Measurements from ENCODE around the gene SPACA1.

The SPACA1 gene

DNA sequence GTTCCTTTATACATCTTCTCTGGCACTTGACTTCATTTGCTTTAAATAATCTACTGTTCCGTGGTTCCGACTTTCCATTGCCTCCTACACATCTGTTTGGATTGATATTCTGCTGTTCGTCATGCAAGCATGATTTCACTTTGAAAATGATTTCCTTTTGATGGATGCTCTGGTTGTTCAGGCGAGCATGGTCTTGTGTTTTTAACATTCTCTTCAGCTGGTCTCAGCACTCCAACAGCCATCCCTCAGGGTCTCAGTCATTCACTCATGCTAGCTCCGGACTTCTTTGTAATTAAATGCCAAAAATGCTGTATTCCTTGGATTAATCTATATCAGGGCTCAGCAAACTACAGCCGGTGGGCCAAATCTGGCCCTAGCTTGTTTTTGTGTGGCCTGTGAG, 27.2 kb upstream of the SPACA1 start:
- TF ChIP-seq ZNF518A (tag by site-specific recombination; conservative IDR thresholded peaks at IDR 0.05; ENCODE audit: low read depth) (no peak), ZNF623 (tag by site-specific recombination; IDR thresholded peaks at IDR 0.05) (no peak)
- TF ChIP-seq, protein P1, sequence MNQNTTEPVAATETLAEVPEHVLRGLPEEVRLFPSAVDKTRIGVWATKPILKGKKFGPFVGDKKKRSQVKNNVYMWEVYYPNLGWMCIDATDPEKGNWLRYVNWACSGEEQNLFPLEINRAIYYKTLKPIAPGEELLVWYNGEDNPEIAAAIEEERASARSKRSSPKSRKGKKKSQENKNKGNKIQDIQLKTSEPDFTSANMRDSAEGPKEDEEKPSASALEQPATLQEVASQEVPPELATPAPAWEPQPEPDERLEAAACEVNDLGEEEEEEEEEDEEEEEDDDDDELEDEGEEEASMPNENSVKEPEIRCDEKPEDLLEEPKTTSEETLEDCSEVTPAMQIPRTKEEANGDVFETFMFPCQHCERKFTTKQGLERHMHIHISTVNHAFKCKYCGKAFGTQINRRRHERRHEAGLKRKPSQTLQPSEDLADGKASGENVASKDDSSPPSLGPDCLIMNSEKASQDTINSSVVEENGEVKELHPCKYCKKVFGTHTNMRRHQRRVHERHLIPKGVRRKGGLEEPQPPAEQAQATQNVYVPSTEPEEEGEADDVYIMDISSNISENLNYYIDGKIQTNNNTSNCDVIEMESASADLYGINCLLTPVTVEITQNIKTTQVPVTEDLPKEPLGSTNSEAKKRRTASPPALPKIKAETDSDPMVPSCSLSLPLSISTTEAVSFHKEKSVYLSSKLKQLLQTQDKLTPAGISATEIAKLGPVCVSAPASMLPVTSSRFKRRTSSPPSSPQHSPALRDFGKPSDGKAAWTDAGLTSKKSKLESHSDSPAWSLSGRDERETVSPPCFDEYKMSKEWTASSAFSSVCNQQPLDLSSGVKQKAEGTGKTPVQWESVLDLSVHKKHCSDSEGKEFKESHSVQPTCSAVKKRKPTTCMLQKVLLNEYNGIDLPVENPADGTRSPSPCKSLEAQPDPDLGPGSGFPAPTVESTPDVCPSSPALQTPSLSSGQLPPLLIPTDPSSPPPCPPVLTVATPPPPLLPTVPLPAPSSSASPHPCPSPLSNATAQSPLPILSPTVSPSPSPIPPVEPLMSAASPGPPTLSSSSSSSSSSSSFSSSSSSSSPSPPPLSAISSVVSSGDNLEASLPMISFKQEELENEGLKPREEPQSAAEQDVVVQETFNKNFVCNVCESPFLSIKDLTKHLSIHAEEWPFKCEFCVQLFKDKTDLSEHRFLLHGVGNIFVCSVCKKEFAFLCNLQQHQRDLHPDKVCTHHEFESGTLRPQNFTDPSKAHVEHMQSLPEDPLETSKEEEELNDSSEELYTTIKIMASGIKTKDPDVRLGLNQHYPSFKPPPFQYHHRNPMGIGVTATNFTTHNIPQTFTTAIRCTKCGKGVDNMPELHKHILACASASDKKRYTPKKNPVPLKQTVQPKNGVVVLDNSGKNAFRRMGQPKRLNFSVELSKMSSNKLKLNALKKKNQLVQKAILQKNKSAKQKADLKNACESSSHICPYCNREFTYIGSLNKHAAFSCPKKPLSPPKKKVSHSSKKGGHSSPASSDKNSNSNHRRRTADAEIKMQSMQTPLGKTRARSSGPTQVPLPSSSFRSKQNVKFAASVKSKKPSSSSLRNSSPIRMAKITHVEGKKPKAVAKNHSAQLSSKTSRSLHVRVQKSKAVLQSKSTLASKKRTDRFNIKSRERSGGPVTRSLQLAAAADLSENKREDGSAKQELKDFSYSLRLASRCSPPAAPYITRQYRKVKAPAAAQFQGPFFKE (tag by site-specific recombination; IDR thresholded peaks at IDR 0.05; ENCODE audit: borderline replicate concordance) = no peak
- Histone ChIP-seq H3K36me3 (ENCODE audit: control insufficient read depth in 2 of 2, insufficient read depth in 1 of 2, low read length in 2 of 2) (no peaks in the 10 kb centered on the region), H3K27ac (ENCODE audit: extremely low read depth, low read depth, low read length) (no peak overlapping the region), H3K9me3 (ENCODE audit: control insufficient read depth, insufficient read depth, low read depth, low read length) (no peaks in the 10 kb centered on the region), H3K4me3 (ENCODE audit: low read depth, low read length) (no peak overlapping the region), H3K4me1 (ENCODE audit: control insufficient read depth, insufficient read depth, low read length) (no peaks in the 10 kb centered on the region)
- CTCF ChIA-PET = interaction anchor here (1.0 to 1.4 kb wide), 2 partner anchors 9 to 12 kb away, joined by 3 to 5 read pairs; no protein-coding TSS in a partner anchor
- POLR2A ChIA-PET = no interaction called here

DNA sequence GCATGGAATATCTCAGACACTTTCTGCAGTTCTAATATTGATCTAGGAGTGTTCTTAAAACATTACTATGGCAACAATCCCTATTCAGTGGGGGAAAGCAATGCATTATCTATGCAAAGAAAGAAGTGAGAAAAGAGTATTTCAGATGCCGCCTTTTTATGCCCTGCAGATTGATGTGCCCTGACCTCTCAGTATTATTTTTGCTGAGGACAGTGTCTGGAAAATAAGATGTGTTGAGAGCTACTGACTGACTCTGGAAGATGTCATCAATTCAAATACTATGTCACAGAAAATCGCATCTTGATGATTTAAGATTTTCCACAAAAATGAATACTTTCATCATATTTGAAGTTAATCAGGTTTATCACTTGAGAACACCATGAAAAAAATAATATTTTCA, 22.9 kb upstream of the SPACA1 start:
- Histone ChIP-seq H3K4me3 (ENCODE audit: low read depth, low read length) (no peak overlapping the region), H3K9me3 (ENCODE audit: control insufficient read depth, insufficient read depth, low read depth, low read length) (no peaks in the 10 kb centered on the region), H3K27ac (ENCODE audit: extremely low read depth, low read depth, low read length) (no peak overlapping the region), H3K36me3 (ENCODE audit: control insufficient read depth in 2 of 2, insufficient read depth in 1 of 2, low read length in 2 of 2) (no peaks in the 10 kb centered on the region), H3K4me1 (ENCODE audit: control insufficient read depth, insufficient read depth, low read length) (no peaks in the 10 kb centered on the region)
- ChIA-PET POLR2A (no interaction called here), CTCF (no interaction called here)
- no peak for TF ChIP-seq ZNF23 (tag by site-specific recombination; IDR thresholded peaks at IDR 0.05; ENCODE audit: borderline replicate concordance)

DNA sequence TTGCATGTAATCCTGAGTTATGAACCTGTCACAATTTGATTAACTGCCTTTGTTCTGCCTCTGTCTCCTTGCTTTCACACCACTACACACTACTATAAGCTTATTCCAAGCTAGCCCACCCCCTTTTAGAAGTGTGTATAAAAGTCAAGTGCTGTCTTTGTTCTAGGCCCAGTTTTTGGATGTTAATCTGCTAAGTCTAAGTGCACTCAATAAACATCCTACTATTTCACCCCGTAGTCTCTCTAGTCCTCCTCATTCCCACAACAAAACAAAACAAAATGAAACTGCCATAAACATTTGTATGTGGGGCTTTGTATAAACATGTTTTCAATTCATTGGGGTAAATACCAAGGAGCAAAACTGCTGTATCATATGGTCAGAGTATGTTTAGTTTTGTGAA, 16.1 kb upstream of the SPACA1 start:
- H3K27ac ChIP-seq (ENCODE audit: extremely low read depth, low read depth, low read length) = no peak overlapping the region
- H3K36me3 ChIP-seq (ENCODE audit: control insufficient read depth in 2 of 2, insufficient read depth in 1 of 2, low read length in 2 of 2) = no peaks in the 10 kb centered on the region
- ChIA-PET CTCF (interaction anchor here (0.6 kb wide), 1 partner anchor 1955 kb away, joined by 4 read pairs; no protein-coding TSS in a partner anchor), POLR2A (no interaction called here)
- no peaks in the 10 kb centered on the region for H3K4me1 ChIP-seq (ENCODE audit: control insufficient read depth, insufficient read depth, low read length)
- H3K4me3 ChIP-seq (ENCODE audit: low read depth, low read length) = no peak overlapping the region
- H3K9me3 ChIP-seq (ENCODE audit: control insufficient read depth, insufficient read depth, low read depth, low read length) = no peaks in the 10 kb centered on the region
- TF ChIP-seq ZNF266 (tag by site-specific recombination; IDR thresholded peaks at IDR 0.05; ENCODE audit: low read depth) (no peak), ZNF626 (tag by site-specific recombination; IDR thresholded peaks at IDR 0.05) (peak; percentile 98), IKZF3 (tag by site-specific recombination; IDR thresholded peaks at IDR 0.05) (no peak), ZNF354C (tag by site-specific recombination; IDR thresholded peaks at IDR 0.05; ENCODE audit: borderline replicate concordance, low read depth) (no peak), ZNF211 (tag by site-specific recombination; IDR thresholded peaks at IDR 0.05; ENCODE audit: low read depth) (no peak; the same call in 1 of the 2 replicates), ZNF404 (tag by site-specific recombination; IDR thresholded peaks at IDR 0.05) (no peak)
- TF ChIP-seq, protein P2, sequence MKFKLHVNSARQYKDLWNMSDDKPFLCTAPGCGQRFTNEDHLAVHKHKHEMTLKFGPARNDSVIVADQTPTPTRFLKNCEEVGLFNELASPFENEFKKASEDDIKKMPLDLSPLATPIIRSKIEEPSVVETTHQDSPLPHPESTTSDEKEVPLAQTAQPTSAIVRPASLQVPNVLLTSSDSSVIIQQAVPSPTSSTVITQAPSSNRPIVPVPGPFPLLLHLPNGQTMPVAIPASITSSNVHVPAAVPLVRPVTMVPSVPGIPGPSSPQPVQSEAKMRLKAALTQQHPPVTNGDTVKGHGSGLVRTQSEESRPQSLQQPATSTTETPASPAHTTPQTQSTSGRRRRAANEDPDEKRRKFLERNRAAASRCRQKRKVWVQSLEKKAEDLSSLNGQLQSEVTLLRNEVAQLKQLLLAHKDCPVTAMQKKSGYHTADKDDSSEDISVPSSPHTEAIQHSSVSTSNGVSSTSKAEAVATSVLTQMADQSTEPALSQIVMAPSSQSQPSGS (tag by site-specific recombination; IDR thresholded peaks at IDR 0.05; ENCODE audit: low read depth) = no peak
- TF ChIP-seq, protein P3, sequence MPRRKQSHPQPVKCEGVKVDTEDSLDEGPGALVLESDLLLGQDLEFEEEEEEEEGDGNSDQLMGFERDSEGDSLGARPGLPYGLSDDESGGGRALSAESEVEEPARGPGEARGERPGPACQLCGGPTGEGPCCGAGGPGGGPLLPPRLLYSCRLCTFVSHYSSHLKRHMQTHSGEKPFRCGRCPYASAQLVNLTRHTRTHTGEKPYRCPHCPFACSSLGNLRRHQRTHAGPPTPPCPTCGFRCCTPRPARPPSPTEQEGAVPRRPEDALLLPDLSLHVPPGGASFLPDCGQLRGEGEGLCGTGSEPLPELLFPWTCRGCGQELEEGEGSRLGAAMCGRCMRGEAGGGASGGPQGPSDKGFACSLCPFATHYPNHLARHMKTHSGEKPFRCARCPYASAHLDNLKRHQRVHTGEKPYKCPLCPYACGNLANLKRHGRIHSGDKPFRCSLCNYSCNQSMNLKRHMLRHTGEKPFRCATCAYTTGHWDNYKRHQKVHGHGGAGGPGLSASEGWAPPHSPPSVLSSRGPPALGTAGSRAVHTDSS (tag by site-specific recombination; IDR thresholded peaks at IDR 0.05) = no peak
- TF ChIP-seq, protein P4, sequence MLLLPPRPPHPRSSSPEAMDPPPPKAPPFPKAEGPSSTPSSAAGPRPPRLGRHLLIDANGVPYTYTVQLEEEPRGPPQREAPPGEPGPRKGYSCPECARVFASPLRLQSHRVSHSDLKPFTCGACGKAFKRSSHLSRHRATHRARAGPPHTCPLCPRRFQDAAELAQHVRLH (tag by site-specific recombination; IDR thresholded peaks at IDR 0.05) = no peak
- TF ChIP-seq, protein P5, sequence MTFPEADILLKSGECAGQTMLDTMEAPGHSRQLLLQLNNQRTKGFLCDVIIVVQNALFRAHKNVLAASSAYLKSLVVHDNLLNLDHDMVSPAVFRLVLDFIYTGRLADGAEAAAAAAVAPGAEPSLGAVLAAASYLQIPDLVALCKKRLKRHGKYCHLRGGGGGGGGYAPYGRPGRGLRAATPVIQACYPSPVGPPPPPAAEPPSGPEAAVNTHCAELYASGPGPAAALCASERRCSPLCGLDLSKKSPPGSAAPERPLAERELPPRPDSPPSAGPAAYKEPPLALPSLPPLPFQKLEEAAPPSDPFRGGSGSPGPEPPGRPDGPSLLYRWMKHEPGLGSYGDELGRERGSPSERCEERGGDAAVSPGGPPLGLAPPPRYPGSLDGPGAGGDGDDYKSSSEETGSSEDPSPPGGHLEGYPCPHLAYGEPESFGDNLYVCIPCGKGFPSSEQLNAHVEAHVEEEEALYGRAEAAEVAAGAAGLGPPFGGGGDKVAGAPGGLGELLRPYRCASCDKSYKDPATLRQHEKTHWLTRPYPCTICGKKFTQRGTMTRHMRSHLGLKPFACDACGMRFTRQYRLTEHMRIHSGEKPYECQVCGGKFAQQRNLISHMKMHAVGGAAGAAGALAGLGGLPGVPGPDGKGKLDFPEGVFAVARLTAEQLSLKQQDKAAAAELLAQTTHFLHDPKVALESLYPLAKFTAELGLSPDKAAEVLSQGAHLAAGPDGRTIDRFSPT (tag by site-specific recombination; IDR thresholded peaks at IDR 0.05) = no peak

Data from HEK293 (cell line).